Stimulated activated naive CD4-positive, alpha-beta T cell (primary cell): ENCODE results near the gene DHX29.
"Not testable (repeated sequence)": the region's sequence is repeated elsewhere in the genome, so short reads cannot be mapped to it uniquely, and the experiment has no call there.

Experiments
- DNase-seq, 6 experiments: peaks; one replicate each; lab custom pipeline; 2025; lab: John Stamatoyannopoulos, UW

The DHX29 gene, protein sequence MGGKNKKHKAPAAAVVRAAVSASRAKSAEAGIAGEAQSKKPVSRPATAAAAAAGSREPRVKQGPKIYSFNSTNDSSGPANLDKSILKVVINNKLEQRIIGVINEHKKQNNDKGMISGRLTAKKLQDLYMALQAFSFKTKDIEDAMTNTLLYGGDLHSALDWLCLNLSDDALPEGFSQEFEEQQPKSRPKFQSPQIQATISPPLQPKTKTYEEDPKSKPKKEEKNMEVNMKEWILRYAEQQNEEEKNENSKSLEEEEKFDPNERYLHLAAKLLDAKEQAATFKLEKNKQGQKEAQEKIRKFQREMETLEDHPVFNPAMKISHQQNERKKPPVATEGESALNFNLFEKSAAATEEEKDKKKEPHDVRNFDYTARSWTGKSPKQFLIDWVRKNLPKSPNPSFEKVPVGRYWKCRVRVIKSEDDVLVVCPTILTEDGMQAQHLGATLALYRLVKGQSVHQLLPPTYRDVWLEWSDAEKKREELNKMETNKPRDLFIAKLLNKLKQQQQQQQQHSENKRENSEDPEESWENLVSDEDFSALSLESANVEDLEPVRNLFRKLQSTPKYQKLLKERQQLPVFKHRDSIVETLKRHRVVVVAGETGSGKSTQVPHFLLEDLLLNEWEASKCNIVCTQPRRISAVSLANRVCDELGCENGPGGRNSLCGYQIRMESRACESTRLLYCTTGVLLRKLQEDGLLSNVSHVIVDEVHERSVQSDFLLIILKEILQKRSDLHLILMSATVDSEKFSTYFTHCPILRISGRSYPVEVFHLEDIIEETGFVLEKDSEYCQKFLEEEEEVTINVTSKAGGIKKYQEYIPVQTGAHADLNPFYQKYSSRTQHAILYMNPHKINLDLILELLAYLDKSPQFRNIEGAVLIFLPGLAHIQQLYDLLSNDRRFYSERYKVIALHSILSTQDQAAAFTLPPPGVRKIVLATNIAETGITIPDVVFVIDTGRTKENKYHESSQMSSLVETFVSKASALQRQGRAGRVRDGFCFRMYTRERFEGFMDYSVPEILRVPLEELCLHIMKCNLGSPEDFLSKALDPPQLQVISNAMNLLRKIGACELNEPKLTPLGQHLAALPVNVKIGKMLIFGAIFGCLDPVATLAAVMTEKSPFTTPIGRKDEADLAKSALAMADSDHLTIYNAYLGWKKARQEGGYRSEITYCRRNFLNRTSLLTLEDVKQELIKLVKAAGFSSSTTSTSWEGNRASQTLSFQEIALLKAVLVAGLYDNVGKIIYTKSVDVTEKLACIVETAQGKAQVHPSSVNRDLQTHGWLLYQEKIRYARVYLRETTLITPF (N-terminal part only)

DNA sequence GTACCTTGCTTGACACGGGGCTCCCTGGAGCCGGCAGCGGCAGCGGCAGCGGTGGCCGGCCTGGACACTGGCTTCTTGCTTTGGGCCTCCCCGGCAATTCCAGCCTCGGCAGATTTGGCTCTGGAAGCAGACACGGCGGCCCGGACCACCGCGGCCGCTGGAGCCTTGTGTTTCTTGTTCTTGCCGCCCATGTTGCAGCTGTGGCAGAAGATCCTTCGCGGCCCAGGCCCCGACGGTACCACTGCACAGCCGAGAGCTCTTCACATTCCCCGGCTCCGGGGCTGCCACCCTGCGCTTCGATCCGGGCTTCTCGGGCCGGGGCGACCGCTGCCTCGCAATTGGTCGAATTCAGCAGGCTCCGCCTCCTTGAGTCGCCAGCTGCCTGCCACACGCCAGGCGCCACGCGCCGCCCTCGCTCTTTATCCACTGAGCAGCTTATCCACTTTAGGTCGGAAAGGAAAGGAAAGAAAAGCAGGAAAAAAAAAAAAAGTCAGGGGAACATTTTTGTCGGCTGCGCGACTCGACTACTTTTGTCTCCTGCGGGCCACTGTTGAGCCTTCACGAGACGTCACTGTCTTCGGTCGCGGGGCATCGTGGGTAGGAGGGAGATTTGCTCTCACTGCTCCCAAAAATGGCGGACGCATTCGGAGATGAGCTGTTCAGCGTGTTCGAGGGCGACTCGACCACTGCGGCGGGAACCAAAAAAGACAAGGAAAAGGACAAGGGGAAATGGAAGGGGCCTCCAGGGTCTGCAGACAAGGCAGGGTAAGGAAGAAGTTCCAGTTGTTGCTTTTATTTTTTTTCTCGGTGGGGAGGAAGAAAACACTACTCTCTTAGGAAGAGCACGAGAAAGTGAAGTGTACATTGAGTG is at the start of gene DHX29, which contains the start of gene MTREX:
TSS of gene DHX29 (minus strand) at position 312 of the 871 bp plus-strand sequence. CDS start at position 191, 121 bp downstream.
TSS of gene MTREX (plus strand) at position 607 of the 871 bp plus-strand sequence. CDS start at position 632, 25 bp downstream.
- DNase-seq, result peak; percentile 81 to 99 (median 90)

DNA sequence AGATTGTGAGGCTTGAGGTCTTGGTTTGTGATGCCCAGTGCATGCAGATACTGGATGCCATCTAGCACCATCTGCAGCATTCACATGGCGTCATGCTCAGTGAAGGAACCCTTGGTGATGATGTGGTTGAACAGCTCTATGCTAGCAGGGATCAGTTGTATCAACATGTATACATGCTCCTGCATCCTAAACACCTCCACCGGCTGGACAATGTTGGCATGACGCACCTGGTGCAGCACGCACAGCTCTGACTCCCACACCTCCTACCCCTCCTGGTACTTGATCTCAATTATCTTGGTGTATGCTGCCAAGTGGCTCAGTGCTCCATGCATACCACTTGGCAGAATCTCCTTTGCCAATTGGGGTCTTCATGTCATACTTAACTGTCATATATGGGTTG is 49.4 kb upstream of the DHX29 start:
- no peak for DNase-seq

DNA sequence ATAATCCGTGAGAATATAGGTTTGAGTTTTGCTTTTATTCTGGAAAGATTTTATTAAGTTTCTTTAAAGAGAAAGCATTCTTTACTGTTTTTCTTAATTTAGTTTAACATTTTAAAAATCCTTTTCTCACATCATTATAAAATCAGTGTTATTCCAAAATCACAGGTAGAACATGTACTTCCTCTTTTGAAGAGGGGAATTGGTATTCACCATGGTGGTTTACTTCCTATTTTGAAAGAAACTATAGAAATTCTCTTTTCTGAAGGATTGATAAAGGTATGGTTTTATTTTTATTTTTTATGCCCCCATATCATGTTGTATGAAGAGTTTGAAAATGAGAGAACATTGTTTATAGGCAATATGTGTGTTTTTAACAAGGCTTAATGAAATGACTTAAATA is 43.3 kb upstream of the DHX29 start:
- no peak for DNase-seq

DNA sequence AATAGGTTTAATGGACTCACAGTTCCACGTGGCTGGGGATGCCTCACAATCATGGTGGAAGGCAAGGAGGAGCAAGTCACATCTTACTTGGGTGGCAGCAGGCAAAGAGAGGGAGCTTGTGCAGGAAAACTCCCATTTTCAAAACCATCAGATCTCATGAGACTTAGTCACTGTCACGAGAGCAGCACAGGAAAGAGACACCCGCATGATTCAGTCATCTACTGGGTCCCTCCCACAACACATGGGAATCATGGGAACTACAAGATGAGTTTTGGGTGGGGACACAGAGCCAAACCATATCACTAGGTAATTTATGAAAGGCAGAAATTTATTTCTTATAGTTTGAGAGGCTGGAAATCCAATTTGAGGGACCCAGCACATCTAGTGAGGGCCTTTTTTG is 40.3 kb upstream of the DHX29 start:
- no peak for DNase-seq

DNA sequence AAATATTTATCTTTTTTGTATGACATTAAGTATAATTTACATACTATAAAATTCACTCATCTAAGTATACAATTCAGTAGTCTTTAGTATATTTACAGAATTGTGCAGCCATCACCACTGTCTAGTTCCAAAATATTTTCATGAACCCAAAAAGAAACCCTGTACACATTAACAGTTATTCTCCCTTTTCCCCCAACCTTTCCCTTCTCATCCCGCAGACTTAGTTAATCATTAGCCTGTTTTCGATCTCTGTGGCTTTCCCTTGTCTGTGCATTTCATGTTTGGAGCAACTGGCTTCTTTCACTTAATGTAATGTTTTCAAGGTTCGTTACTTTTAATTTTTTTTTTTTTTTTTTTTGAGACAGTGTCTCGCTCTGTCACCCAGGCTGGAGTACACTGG is 37.8 kb upstream of the DHX29 start:
- DNase-seq, result no peak

DNA sequence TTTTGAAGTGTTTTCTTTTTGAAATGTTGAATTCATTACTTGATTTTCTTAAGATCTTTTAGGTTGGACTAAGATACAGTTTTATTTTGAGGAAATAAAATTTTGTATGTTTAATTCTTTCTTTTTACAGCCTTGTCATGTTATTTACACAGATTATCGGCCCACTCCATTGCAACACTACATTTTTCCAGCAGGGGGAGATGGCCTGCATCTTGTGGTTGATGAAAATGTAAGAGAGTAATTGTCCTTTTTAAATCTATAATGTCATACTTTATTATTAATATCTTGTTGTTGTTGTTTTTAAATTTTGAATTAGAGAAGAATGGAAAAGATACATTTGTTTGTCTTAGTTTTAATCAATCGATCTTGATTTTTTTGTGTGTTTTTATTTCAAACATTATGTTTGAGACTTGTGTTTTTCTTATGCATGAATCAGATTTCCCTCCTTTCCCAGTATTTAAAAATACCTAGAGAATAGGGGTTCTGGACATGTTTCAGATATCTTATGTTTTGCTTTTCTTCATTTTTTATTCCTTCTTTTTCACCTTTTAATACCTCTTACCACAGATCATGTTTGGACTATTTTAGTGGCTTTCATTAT is 37.0 kb upstream of the DHX29 start:
- DNase-seq, result peak; percentile 15 to 66 (median 33)

DNA sequence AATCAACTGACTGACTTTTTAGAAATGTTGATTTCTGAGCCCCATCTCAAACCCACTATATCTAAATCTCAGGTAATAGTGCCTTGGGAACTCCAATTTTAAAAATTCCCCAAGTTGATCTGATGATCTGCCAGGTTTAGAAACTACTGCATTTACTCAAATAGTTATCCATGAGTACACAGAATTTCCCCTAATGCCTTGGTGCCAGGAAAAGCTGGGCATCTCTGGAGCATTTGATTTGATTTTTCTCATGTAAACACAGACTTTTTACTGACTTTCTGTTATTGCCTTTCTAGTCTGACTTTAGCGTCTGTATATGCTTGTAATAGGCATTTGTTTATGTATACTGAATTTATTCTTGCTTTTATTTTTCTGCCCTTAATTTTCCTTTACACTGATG is 36.1 kb upstream of the DHX29 start:
- DNase-seq, result no peak

DNA sequence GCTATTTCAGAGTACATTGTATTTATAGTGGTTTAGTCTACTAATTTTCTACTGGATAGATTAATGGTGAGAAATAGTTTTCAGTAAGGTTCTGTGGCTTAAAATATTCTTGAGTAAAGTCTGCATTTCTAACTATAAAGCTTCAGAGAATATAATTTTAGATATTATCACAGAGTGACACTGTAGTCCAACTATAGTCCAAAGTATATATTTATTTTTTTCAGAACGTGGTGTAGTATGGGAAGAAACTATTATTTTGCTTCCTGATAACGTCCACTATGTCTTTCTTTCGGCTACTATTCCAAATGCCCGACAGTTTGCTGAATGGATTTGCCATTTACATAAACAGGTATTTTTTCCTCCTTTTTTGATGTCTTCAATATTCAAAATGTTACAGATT is 35.6 kb upstream of the DHX29 start:
- DNase-seq, result no peak

DNA sequence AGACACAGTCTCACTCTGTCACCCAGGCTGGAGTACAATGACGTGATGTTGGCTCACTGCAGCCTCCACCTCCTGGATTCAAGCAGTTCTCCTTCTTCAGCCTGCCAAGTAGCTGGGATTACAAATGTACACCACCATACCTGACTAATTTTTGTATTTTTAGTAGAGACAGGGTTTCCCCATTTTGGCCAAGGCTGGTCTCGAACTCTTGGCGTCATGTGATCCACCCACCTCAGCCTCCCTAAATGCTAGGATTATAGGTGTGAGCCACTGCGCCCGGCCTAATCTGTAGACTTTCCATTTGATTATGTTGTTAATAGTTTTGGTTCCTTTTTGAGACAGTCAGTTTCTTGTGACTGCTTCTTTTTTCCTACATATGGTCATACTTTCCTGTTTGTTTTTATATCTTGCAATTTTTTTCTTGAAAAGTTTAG is 31.3 kb upstream of the DHX29 start:
- no peak for DNase-seq

DNA sequence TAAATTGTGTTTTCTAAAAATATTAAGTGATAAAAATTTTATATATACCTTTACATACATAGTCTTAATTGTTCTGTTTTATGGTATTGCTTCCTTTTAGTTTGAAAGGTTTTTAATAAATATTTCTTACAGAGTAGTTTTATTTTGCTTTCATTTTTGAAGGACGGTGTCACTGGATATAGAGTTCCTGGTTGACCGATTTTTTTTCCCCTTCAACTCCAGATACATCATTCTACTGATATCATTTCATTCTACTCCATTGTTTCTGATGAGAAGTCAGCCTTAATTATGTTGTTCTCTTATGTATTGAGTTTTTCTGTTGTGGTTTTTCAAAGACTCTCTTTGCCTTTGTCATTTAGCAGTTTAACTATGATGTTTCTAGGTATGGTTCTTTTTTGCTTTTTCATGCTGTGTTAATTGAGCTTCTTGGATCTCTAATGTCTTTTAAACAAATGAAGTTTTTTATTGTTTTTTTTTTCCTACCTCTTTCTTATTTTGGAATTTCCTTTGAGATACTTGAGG is 30.7 kb upstream of the DHX29 start:
- peak in 2 of 6 experiments; percentile 37 to 41 for DNase-seq

DNA sequence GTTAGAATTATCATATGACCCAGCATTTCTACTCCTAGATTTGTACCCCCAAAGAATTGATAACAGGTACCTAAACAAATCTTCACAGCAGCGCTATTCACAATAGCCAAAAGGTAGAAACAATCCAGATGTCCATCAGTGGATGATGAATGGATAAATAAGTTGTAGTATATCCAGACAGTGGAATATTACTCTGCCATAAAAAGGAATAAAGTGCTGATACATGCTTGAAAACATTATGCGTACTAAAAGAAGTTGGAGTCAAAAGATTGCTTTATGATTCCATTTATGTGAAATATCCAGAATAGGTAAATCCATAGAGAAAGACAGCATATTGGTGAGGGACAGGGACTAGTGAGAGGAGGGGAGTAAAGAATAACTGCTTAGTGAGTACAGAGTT is 26.3 kb upstream of the DHX29 start:
- DNase-seq, result no peak

DNA sequence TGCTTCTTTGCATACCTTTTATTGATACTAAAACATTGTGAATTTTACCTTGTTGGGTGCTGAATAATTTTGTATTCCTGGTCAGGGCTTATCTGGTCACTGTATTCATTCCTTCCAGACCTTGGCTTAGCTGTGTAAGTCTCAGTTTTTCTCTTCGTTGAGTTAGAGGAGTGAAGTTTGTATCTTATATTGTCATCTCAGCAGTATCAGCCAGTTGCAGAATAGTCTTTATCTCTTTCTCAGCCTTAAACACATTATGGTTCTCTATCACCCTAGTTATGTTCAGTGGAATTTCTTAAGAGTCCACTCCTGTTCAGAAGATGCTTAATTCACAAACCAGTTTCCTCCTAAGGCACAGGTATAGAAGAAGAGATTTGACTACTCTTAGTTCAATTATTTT is 25.5 kb upstream of the DHX29 start:
- no peak for DNase-seq

DNA sequence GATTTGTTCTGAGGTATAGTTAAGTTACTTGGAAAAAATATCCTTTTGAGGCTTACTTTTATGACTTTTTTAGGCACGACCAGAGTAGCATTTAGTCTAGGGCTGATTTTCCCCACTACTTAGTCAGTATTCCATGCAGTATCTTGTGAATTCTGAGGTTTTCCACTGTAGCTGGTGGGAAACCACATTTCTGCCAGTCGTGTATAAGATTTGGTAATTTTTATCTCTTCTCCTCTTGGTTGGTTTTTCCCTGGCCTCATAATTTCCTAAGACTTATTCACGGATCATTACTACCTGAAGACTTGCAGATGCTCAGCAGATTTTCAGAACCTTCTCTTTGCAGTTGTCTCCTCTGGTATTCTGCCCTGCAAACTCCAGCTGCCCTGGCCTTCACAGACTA is 23.8 kb upstream of the DHX29 start:
- DNase-seq, result no peak

DNA sequence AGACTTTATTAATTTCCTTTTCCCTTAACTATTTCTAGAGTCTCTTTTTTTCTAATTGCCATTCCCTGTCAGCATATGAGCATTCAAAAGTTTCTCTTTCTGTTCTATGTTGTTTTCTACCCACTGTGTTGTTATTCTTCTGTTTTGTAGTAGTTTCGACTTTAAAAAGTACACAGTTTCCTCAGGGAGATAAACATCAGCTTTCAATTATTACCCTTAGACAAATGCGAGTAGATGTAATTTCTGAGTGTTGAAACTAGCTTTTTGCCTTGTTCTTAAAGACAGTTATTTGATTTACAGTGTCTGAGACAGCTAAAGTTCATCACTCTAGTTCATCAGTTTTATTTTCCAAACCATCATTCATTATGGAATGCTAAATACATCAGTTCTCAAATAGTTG is 19.8 kb upstream of the DHX29 start:
- DNase-seq, result no peak

DNA sequence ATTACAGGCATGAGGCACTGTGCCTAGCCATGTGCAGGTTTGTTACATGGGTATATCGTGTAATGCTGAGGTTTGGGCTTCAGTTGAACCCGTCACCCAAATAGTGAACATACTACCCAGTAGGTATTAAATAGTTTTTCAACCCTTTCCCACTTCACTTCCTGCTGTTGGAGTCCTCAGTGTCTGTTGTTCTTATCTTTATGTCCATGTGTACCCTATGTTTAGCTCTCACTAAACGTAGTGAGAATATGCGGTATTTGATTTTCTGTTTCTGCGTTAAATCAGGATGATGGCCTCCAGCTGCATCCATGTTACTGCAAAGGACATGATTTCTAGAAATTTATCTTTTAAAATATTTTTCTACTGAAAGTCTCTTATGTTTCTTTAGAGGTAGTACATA is 18.1 kb upstream of the DHX29 start:
- DNase-seq, result no peak

DNA sequence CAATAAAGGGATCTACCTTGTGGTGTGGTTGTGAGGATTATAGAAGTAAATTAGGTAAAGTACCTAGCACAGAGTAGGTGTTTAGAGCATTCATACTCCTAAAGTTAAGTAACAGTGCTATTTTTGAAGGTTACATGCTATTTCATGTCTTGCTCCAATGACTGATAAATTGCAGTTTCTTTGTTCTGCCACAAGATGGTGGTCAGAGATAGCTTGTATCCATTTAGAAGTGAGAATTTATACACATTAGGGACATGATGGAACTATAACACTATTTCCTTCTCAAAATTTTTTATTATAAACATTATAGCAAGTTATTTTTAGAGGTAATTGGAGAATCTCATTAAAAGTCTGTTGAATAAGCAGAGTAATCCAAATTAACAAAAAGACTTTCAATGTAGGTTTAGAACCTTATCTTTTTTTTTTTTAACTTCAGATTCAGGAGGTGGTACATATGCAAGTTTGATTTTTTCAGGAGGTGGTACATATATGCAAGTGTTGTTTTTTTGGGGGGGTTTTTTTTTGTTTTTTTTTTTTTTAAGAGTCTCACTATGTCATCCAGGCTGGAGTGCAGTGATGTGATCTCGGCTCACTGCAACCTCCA is 17.4 kb upstream of the DHX29 start:
- DNase-seq, result peak in 2 of 6 experiments; percentile 35 to 45

DNA sequence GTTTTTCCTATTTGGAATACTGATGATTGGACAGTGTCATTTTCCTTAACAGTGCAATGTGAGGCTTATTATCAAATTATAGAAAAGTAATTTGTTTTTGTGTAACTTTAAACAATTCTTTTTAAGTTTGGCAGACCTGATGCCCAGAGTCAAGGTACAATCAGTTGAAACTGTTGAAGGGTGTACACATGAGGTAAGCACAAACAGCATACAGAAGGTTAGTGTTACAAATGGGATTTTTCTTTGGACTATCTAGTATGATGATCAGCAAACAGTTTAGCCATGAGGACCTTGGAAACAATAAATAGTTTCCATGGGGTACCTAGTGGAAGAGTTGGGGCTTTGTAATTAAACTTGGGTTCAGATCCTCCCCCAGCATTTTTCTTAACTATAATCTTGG is 16.5 kb upstream of the DHX29 start:
- DNase-seq, result no peak

DNA sequence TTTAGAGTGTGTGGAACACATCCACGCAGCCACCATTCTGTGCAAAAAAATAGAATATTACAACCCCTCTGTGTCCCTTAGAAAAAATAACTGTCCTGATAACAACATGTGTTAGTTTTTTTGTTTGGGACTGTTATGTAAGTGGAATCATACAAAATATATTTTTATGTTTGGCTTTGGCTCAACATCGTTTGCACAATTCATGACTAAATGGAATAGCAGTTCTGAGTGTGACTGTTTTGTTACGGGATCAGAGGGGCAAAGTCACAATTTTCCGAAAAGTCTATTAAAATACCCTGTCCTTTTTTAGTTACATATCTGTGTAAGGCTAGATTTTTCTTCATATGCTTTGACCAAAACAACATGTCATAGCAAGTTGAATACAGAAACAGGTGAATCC is 13.1 kb upstream of the DHX29 start:
- no peak for DNase-seq

DNA sequence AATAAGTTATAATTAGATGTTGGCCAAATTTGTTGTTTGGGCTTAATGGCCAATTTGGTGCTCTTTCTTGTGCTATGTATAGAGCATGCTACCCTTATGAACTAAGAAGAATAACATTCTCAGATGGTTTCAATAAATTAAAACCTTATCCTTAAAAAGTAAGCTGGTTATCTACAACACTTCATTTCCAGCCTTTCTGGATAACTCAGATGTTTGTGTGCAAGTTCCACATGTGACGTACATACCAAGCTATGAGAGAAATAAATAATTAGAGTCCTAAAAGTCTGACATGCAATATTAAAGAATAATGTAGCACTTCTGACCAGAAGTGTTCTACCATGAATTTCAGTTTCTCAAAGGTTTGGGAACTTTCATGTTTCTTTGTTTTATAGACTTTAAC is 12.0 kb upstream of the DHX29 start:
- no peak for DNase-seq

DNA sequence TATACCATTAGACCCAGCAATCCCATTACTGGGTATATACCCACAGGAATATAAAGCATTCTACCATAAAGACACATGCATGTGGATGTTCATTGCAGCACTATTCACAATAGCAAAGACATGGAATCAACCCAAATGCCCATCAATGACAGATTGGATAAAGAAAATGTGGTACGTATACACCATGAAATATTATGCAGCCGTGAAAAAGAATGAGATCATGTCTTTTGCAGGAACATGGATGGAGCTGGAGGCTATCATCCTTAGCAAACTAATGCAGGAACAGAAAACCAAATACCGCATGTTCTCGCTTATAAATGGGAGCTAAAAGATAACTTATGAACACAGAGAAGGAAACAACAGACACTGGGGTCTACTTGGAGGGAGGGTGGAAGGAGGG is 10.7 kb upstream of the DHX29 start:
- not testable (repeated sequence) for DNase-seq
